Pancreas (tissue), 10 donors: ENCODE results near the gene RAB15. TPM values are rescaled to one million over a fixed set of nuclear protein-coding genes. Genes with fewer than 3 reads are reported as not detected.

Experiments
- ATAC-seq, 4 donors: fragments of 200-7000 bp; cut with Tn5 transposase; one replicate each; pipeline versions ENCODE4 v1.8.0 to v1.9.1; 2020; ENCODE audit warnings: mild to moderate bottlenecking in 4 of 4, moderate library complexity in 4 of 4
- DNase-seq, 6 donors: peaks; one replicate each; pipeline ENCODE4 v3.0.0-alpha.2; 2020
- FAIRE-seq: peaks from 2 replicates; lab custom pipeline; 2012; peaks lifted over from hg19 to GRCh38; lab: Jason Lieb, UNC
- H3K27ac ChIP-seq, 4 donors: fragments of 200-600 bp; sonication (generic); 1 replicate in 3 of 4; 2 replicates in 1 of 4; pipeline versions ENCODE4 v1.5.0 to v1.8.0; 2020
- H3K27me3 ChIP-seq, 4 donors: fragments of 200-600 bp; one replicate each; pipeline ENCODE4 v1.8.0; 2021
- H3K36me3 ChIP-seq, 3 donors: fragments of 200-600 bp; sonication (generic) in 1 of 3; one replicate each; pipeline versions ENCODE4 v1.5.0 to v1.8.0; 2020 to 2021
- H3K4me1 ChIP-seq, 3 donors: fragments of 200-600 bp; one replicate each; pipeline ENCODE4 v1.8.0; 2021
- H3K4me3 ChIP-seq, 4 donors: fragments of 200-600 bp; sonication (generic) in 2 of 4; one replicate each; pipeline versions ENCODE4 v1.5.0 to v1.8.0; 2020 to 2021
- H3K9me3 ChIP-seq, 4 donors: fragments of 200-600 bp; one replicate each; pipeline ENCODE4 v1.8.0; 2021
- CTCF ChIP-seq, 4 donors: fragments of 200-600 bp; sonication (generic) in 3 of 4; IDR thresholded peaks; one replicate each; pipeline versions ENCODE4 v1.5.0 to v1.8.0; 2021; ENCODE audit warnings: antibody characterized with exemption in 4 of 4
- WGBS, 2 donors: extraction: QIAGEN DNeasy Blood & Tissue Kit; methylation state at CpG; one replicate each; pipeline ENCODE4 v1.1.7; 2013; 5-methylcytosine and 5-hydroxymethylcytosine counted together
- intact Hi-C, 3 donors: fragments of 100-400 bp; cut with DNase I; formaldehyde crosslinking; loops; one replicate each; pipeline versions ENCODE4 v1.11.1 to v1.14.2; 2022
- polyA plus RNA-seq, 2 donors: library from polyadenylated mRNA; stranded (reverse); fragments of 200-250 nt; gene quantifications; one replicate each; pipeline ENCODE4 v1.2.3, GENCODE V29; 2013
- total RNA-seq, 6 donors: library from RNA; stranded (reverse); fragmentation: NEBNext Ultra II Directional in 4 of 6; extraction: Animal tissue kit (Norgen Biotek cat#: 25700) in 4 of 6; gene quantifications; one replicate each; pipeline versions ENCODE4 v1.2.1 to v1.2.4, GENCODE V29; 2021 to 2023
- donor health status: healthy with polysubstance abuse.
- donor health status: DM: no; HTN: no; CAD: no; lungs with moderate emphysema.
- donor health status: DM: no; HTN: no; CAD: no.
- donor health status: control.
- donor health status: control.
- donor health status: Bipolar disorder and iron deficiency.
- donor health status: DM: yes; HTN: yes; CAD: no.
- donor health status: DM: no; HTN: no; CAD: no.
- donor health status: DM: no; HTN: no; CAD: no.
- donor health status: DM: yes; HTN: yes; CAD: no.

The RAB15 gene
- total and polyA plus RNA-seq, 8 donors = 4.6 to 18.8 (median 7.1) TPM

DNA sequence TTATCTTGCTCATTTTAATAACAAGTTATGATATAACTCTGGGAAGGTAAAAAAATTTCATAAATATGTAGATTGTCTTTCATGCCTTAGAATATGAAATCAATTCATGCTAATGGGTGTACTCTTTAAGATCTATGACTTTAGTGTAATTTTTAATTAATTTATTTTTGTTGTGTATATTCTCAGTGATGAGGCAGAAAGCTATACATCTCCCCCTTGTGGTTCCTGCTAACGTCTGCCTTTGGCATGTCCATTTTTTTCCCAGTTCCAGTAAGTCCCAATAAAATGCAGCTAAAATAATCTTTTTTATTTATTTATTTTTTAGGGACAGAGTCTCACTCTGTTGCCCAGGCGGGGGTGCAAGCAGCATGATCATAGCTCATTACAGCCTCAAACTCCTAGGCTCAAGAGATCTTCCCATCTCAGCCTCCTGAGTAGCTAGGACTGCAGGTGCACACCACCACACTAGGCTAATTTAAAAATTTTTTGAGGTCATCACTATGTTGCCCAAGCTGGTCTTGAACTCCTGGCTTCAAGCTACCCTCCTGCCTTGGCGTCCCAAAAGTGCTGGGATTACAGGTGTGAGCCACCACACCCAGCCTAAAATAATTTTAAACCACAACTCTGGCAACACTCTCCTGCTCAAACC lies 61.2 kb downstream of the RAB15 start:
- DNase-seq = no peak
- ATAC-seq = no peak

GRCh38 chr14:64906022-64906421 lies 66.1 kb downstream of the RAB15 start:
- no peak for ATAC-seq
- no peak overlapping the region for H3K27ac ChIP-seq
- intact Hi-C loops = no loop called here

More for the DNA sequence above, 61.2 kb downstream of the RAB15 start:
- H3K4me1 ChIP-seq = peaks cover under 1 to 14% (median 14%) of the 10 kb centered on the region in 3 donors
- no peaks in the 10 kb centered on the region for H3K27me3 ChIP-seq
- no peaks in the 10 kb centered on the region for H3K9me3 ChIP-seq
- TF ChIP-seq CTCF (IDR thresholded peaks at IDR 0.05) = peak in 2 of 4 donors; percentile 23 to 30
- no peak overlapping the region for H3K27ac ChIP-seq
- 19 to 23% methylated on average over 3 of the region's 3 CpGs for WGBS, 2 donors
- FAIRE-seq = no peak
- intact Hi-C loops = no loop called here
- no peak overlapping the region for H3K4me3 ChIP-seq
- no peaks in the 10 kb centered on the region for H3K36me3 ChIP-seq

DNA sequence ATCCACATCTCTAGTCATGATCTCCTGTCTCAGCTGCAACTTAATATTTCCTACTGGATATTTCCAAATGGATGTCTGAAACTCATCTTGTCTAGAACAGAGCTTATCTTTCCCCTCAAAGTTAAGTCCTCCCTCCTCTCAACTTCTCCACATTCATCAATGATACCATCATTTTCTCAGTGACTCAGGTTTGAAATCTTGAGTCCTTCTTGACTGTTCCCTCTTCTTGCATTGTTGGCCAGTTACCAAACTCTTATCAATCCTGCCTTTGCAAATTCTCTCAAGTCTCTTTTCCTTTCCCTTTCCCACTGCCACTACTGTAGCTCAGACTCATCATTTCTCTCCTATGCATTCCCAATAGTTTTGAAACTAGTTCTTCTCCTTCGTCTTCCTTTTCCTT lies 72.2 kb downstream of the RAB15 start:
- ATAC-seq = no peak

More at GRCh38 chr14:64906022-64906421, 66.1 kb downstream of the RAB15 start:
- no peaks in the 10 kb centered on the region for H3K4me1 ChIP-seq
- H3K36me3 ChIP-seq = no peaks in the 10 kb centered on the region
- H3K9me3 ChIP-seq = no peaks in the 10 kb centered on the region
- H3K4me3 ChIP-seq = no peak overlapping the region
- FAIRE-seq = no peak
- TF ChIP-seq CTCF (IDR thresholded peaks at IDR 0.05) = no peak
- H3K27me3 ChIP-seq = no peaks in the 10 kb centered on the region
- DNase-seq = no peak
- WGBS, 2 donors = 70 to 73% methylated on average over 6 of the region's 6 CpGs

More for the DNA sequence above, 72.2 kb downstream of the RAB15 start:
- WGBS, 2 donors = 32 to 44% methylated on average over 1 of the region's 1 CpG
- DNase-seq (no peak), FAIRE-seq (no peak)
- intact Hi-C loops = no loop called here
- Histone ChIP-seq H3K27me3 (no peaks in the 10 kb centered on the region), H3K4me1 (no peaks in the 10 kb centered on the region), H3K4me3 (no peak overlapping the region), H3K36me3 (no peaks in the 10 kb centered on the region), H3K9me3 (no peaks in the 10 kb centered on the region), H3K27ac (no peak overlapping the region)
- no peak for TF ChIP-seq CTCF (IDR thresholded peaks at IDR 0.05)

Other genes starting within 250 kb of the RAB15 start
- gene SPTB, start 92.4 kb downstream of the RAB15 start, total RNA-seq = 1 to 10 TPM in 5 of 6 donors, under 1 TPM in 1; 0.73 to 3.4 (median 2.5) TPM
- 1 to 10 TPM; 5.2 to 6.5 TPM for gene SPTB, start 92.4 kb downstream of the RAB15 start, polyA plus RNA-seq
- gene CHURC1, start 57.9 kb downstream of the RAB15 start, total RNA-seq = 10 to 100 TPM; 22.7 to 33.2 (median 29.4) TPM
- 10 to 100 TPM; 13.0 to 22.6 TPM for gene CHURC1, start 57.9 kb downstream of the RAB15 start, polyA plus RNA-seq
- gene GPX2, start 29.6 kb downstream of the RAB15 start, total RNA-seq = 10 to 100 TPM in 2 of 6 donors, 1 to 10 TPM in 4; 2.6 to 41.9 (median 6.8) TPM
- gene GPX2, start 29.6 kb downstream of the RAB15 start, polyA plus RNA-seq = 10 to 100 TPM; 14.3 to 19.3 TPM
- gene FNTB, start 14.6 kb upstream of the RAB15 start, total RNA-seq = 1 to 10 TPM; 4.9 to 9.5 (median 6.7) TPM
- gene FNTB, start 14.6 kb upstream of the RAB15 start, polyA plus RNA-seq = 1 to 10 TPM; 4.6 to 7.7 TPM
- gene MAX, start 130.2 kb upstream of the RAB15 start, total RNA-seq = 10 to 100 TPM; 28.6 to 48.9 (median 40.4) TPM
- 10 to 100 TPM; 19.7 to 29.0 TPM for gene MAX, start 130.2 kb upstream of the RAB15 start, polyA plus RNA-seq